GM23338 (cell line): ENCODE measurements around the gene MTA2. TPM values are rescaled to one million over a fixed set of nuclear protein-coding genes. Genes with fewer than 3 reads are reported as not detected.

ENCODE experiments used
- ETS1 ChIP-seq: IDR thresholded peaks from 2 replicates; pipeline ENCODE4 v1.6.1; 2016; ENCODE audit warnings: antibody characterized with exemption
- EZH2 ChIP-seq: fragments of 200-600 bp; sonication (generic); IDR thresholded peaks from one replicate; pipeline ENCODE4 v1.8.0; 2017; ENCODE audit warnings: antibody characterized with exemption, mild to moderate bottlenecking, low read depth; ENCODE audit not compliant: unreplicated experiment
- JUNB ChIP-seq: IDR thresholded peaks from one replicate; pipeline ENCODE4 v1.6.1; 2016; ENCODE audit warnings: antibody characterized with exemption; ENCODE audit not compliant: unreplicated experiment
- POLR2AphosphoS5 ChIP-seq: IDR thresholded peaks from 2 replicates; pipeline ENCODE4 v1.6.1; 2016; ENCODE audit warnings: antibody characterized with exemption, low read depth
- REST ChIP-seq: IDR thresholded peaks from one replicate; pipeline ENCODE4 v1.6.1; 2018; ENCODE audit warnings: antibody characterized with exemption; ENCODE audit not compliant: unreplicated experiment
- ZNF114 ChIP-seq: fragments of 250-450 bp; sonication (Bioruptor Pico); IDR thresholded peaks from 2 replicates; pipeline ENCODE4 v1.5.0; 2020; ENCODE audit warnings: mild to moderate bottlenecking, moderate library complexity
- ZNF331 ChIP-seq: fragments of 250-450 bp; sonication (Bioruptor Pico); IDR thresholded peaks from 2 replicates; pipeline ENCODE4 v1.5.0; 2020; ENCODE audit warnings: low read depth, mild to moderate bottlenecking, moderate library complexity
- ZNF462 ChIP-seq: fragments of 250-450 bp; sonication (Bioruptor Pico); IDR thresholded peaks from 2 replicates; pipeline ENCODE4 v1.5.0; 2020; ENCODE audit warnings: mild to moderate bottlenecking, moderate library complexity
- polyA plus RNA-seq: library from polyadenylated mRNA; unstranded; fragments of >200 nt; fragmentation: Nextera tagmentation; extraction: Ambion mirVana; gene quantifications from 2 replicates; pipeline ENCODE4 v1.2.1, GENCODE V29; 2016
- total RNA-seq: library from RNA; depleted of rRNA; stranded (reverse); fragments of >200 nt; shearing (Covaris generic); gene quantifications from 2 replicates; pipeline ENCODE4 v1.2.3, GENCODE V29; 2014

The MTA2 gene
- total and polyA plus RNA-seq, 2 experiments from 2014 or later = 22.9 to 102 TPM

- TF ChIP-seq ZNF462 (CRISPR knock-in tag) (no peak), JUNB (no peak), EZH2 (no peak), POLR2AphosphoS5 (no peak), ZNF331 (CRISPR knock-in tag) (no peak), ETS1 (no peak), REST (no peak), ZNF114 (no peak)
Observed at GRCh38 chr11:62610403-62610802, 8.7 kb upstream of the MTA2 start (continued).
